GM12878 (cell line): ENCODE results near the gene EYA2. TPM values are rescaled to one million over a fixed set of nuclear protein-coding genes. Genes with fewer than 3 reads are reported as not detected.

Source experiments
- ATAC-seq: fragments of 200-7000 bp; cut with Tn5 transposase; 3 replicates; pipeline ENCODE4 v1.9.1; 2020; ENCODE audit warnings: mild to moderate bottlenecking, moderate library complexity
- BruUV-seq: library from RNA; stranded (reverse); fragments of 400-500 nt; replicated peaks from 2 replicates; lab custom pipeline; 2021; lab: Mats Ljungman, UMichigan
- CTCF ChIA-PET: fragments of 300-600 bp; sonication (Branson Sonifier 250); formaldehyde crosslinking; extraction: SDS; loops from one replicate; lab custom pipeline; 2021; ENCODE audit warnings: inconsistent platforms; lab: Yijun Ruan, JAX
- POLR2A ChIA-PET: fragments of 350-600 bp; formaldehyde crosslinking; extraction: SDS; loops from one replicate; lab custom pipeline; 2021; ENCODE audit warnings: inconsistent platforms; lab: Charles Lee
- RAD21 ChIA-PET: fragments of 300-600 bp; sonication (Branson Sonifier 250); formaldehyde crosslinking; loops from one replicate; lab custom pipeline; 2023; ENCODE audit warnings: antibody characterized with exemption; ENCODE audit not compliant: unreplicated experiment; lab: Charles Lee
- SMC1A ChIA-PET: fragments of 300-600 bp; sonication (Branson Sonifier 250); formaldehyde crosslinking; loops from one replicate; lab custom pipeline; 2023; ENCODE audit not compliant: unreplicated experiment, uncharacterized antibody; lab: Charles Lee
- DNase-seq: peaks from one replicate; pipeline ENCODE4 v3.0.0-alpha.2; 2011; ENCODE audit warnings: low read depth, low spot score
- FAIRE-seq: peaks from 3 replicates; lab custom pipeline; 2011; peaks lifted over from hg19 to GRCh38; lab: Jason Lieb, UNC
- H2AFZ ChIP-seq: 2 replicates; pipeline ENCODE4 v1.6.0; 2011; ENCODE audit warnings: low read depth, low read length, control low read depth; ENCODE audit not compliant: control insufficient read depth
- H3K27ac ChIP-seq: 2 replicates; pipeline ENCODE4 v1.5.1; 2011; ENCODE audit warnings: control low read depth; ENCODE audit not compliant: control insufficient read depth, insufficient read depth
- H3K27me3 ChIP-seq, 2 experiments: replicated peaks in 1 of 2; 2 replicates each; pipeline versions ENCODE4 v1.6.0 to v1.6.1; 2011; ENCODE audit warnings: low read length in 1 of 2; ENCODE audit not compliant: control insufficient read depth in 2 of 2, insufficient read depth in 2 of 2
- H3K36me3 ChIP-seq, 2 experiments: 2 replicates each; pipeline ENCODE4 v1.5.1; 2011; ENCODE audit warnings: low read length in 1 of 2; ENCODE audit not compliant: control insufficient read depth in 2 of 2, insufficient read depth in 2 of 2
- H3K4me1 ChIP-seq: 2 replicates; pipeline ENCODE4 v1.6.1; 2011; ENCODE audit warnings: mild to moderate bottlenecking, low read length, moderate library complexity, mixed read lengths; ENCODE audit not compliant: control insufficient read depth, insufficient read depth
- H3K4me2 ChIP-seq: 2 replicates; pipeline ENCODE4 v1.6.0; 2011; ENCODE audit warnings: control low read depth; ENCODE audit not compliant: control insufficient read depth, insufficient read depth
- H3K4me3 ChIP-seq: fragments of 200-600 bp; sonication (generic); 2 replicates; pipeline ENCODE4 v1.5.1; 2016
- H3K79me2 ChIP-seq: 2 replicates; pipeline ENCODE4 v1.6.0; 2011; ENCODE audit warnings: low read length; ENCODE audit not compliant: control insufficient read depth, insufficient read depth
- H3K9ac ChIP-seq: 2 replicates; pipeline ENCODE4 v1.8.0; 2011; ENCODE audit warnings: low read length, control low read depth, mixed read lengths; ENCODE audit not compliant: control insufficient read depth, insufficient read depth
- H3K9me3 ChIP-seq: replicated peaks from 3 replicates; pipeline ENCODE4 v1.5.1; 2011; ENCODE audit warnings: mild to moderate bottlenecking, low read length; ENCODE audit not compliant: control insufficient read depth, insufficient read depth
- H4K20me1 ChIP-seq: 2 replicates; pipeline ENCODE4 v1.6.0; 2011; ENCODE audit not compliant: control insufficient read depth, insufficient read depth
- FOXM1 ChIP-seq: IDR thresholded peaks from 2 replicates; pipeline ENCODE4 v1.6.1; 2012; ENCODE audit warnings: low read depth, mild to moderate bottlenecking, inconsistent platforms, low read length, moderate library complexity
- HDAC2 ChIP-seq: fragments of 200-600 bp; sonication (generic); IDR thresholded peaks from 2 replicates; pipeline ENCODE4 v1.6.1; 2017
- KLF5 ChIP-seq: fragments of 450-650 bp; IDR thresholded peaks from 2 replicates; pipeline ENCODE4 v1.6.1; 2014; ENCODE audit warnings: mild to moderate bottlenecking; ENCODE audit not compliant: partially characterized antibody
- PBX3 ChIP-seq: IDR thresholded peaks from 2 replicates; pipeline ENCODE4 v1.6.1; 2011; ENCODE audit warnings: mild to moderate bottlenecking, low read depth, low read length, moderate library complexity; ENCODE audit not compliant: insufficient replicate concordance
- PML ChIP-seq: IDR thresholded peaks from 2 replicates; pipeline ENCODE4 v1.6.1; 2012; ENCODE audit warnings: low read length, inconsistent platforms
- REST ChIP-seq: IDR thresholded peaks from 2 replicates; pipeline ENCODE4 v1.6.1; 2012; ENCODE audit warnings: mild to moderate bottlenecking, low read depth, low read length
- SP1 ChIP-seq: IDR thresholded peaks from one replicate; pipeline ENCODE4 v1.6.1; 2011; ENCODE audit warnings: low read depth, low read length
- SPI1 ChIP-seq: IDR thresholded peaks from 2 replicates; pipeline ENCODE4 v1.6.1; 2011; ENCODE audit warnings: low read depth, mild to moderate bottlenecking, low read length, moderate library complexity, borderline replicate concordance; ENCODE audit not compliant: insufficient read depth
- SREBF2 ChIP-seq: IDR thresholded peaks from 2 replicates; pipeline ENCODE4 v1.6.1; 2012; ENCODE audit warnings: mild to moderate bottlenecking, low read length
- TARDBP ChIP-seq: IDR thresholded peaks from 2 replicates; pipeline ENCODE4 v1.6.1; 2016; ENCODE audit warnings: borderline replicate concordance
- WGBS: methylation state at CpG from one replicate; pipeline ENCODE4 v1.1.6; 2016; ENCODE audit warnings: low lambda C conversion rate; ENCODE audit not compliant: insufficient replicate concordance, insufficient coverage; ENCODE audit errors: missing lambda C conversion rate; 5-methylcytosine and 5-hydroxymethylcytosine counted together
- in situ Hi-C: fragments of 300-500 bp; cut with MboI; formaldehyde crosslinking; loops from 9 replicates; pipeline ENCODE4 v1.14.3; 2018; ENCODE audit warnings: mixed read lengths
- intact Hi-C: fragments of 100-400 bp; cut with micrococcal nuclease; formaldehyde crosslinking; loops from one replicate; pipeline ENCODE4 v1.14.2; 2022; ENCODE audit not compliant: unreplicated experiment
- polyA plus RNA-seq, 11 experiments: library from polyadenylated mRNA; depleted of rRNA in 4 of 11; unstranded in 6 of 11; stranded (reverse) in 5 of 11; fragments of >200 nt; fragmentation: Nextera tagmentation in 4 of 11; fragmentation: Illumina TruSeq in 1 of 11; extraction: Ambion mirVana in 4 of 11; extraction: Trizol in 1 of 11; gene quantifications; 1 replicate in 1 of 11; 2 replicates in 10 of 11; pipeline versions ENCODE4 v1.2.1 to v1.2.3, GENCODE V29; 2011 to 2016; ENCODE audit warnings: inconsistent platforms in 2 of 11, missing spikeins in 2 of 11, low read depth in 1 of 11
- total RNA-seq, 4 experiments: library from RNA; depleted of rRNA in 3 of 4; stranded (reverse); fragments of >200 nt in 3 of 4; fragmentation: Illumina TruSeq in 1 of 4; extraction: Trizol in 1 of 4; gene quantifications; 2 replicates each; pipeline versions ENCODE4 v1.2.1 to v1.2.3, GENCODE V29; 2013 to 2021

EYA2 gene
- total and polyA plus RNA-seq, 10 of the 15 experiments (the other 5 are each of a cell fraction or from before 2014, with no cell fraction given) = 0.20 TPM; not detected in 9

- POLR2A ChIA-PET = no interaction called here
- no peak for TF ChIP-seq KLF5
- TF ChIP-seq HDAC2 = no peak
- no peak for TF ChIP-seq PML
- TF ChIP-seq SPI1 = no peak
- TF ChIP-seq TARDBP = no peak
- TF ChIP-seq FOXM1 = no peak
- no peak for TF ChIP-seq PBX3
- TF ChIP-seq SP1 = no peak
- no peak for TF ChIP-seq SREBF2
- no peak for TF ChIP-seq REST
- TF ChIP-seq, all 136 proteins: peak for 0
- BruUV-seq = no TSS peak
- Histone ChIP-seq H3K79me2 (no peaks in the 10 kb centered on the region), H3K9ac (no peak overlapping the region), H3K36me3 (no peaks in the 10 kb centered on the region), H3K9me3 (no peaks in the 10 kb centered on the region), H3K27me3 (peaks cover 9 to 12% of the 10 kb centered on the region in 2 experiments; a peak in 3 of 4 replicates), H3K27ac (no peak overlapping the region), H3K4me2 (no peak overlapping the region), H3K4me3 (no peak overlapping the region), H2AFZ (no peak overlapping the region), H3K4me1 (no peaks in the 10 kb centered on the region), H4K20me1 (no peaks in the 10 kb centered on the region)
- no peak for FAIRE-seq
- ChIA-PET SMC1A (no interaction called here), RAD21 (no interaction called here), CTCF (no interaction called here)
- intact Hi-C loops (no loop called here), in situ Hi-C loops (no loop called here)
- WGBS = 26% methylated on average over 16 of the region's 16 CpGs
- ATAC-seq = no peak
- DNase-seq = no peak
These were observed 2.8 kb downstream of the EYA2 start for GRCh38 chr20:46897328-46897880.
